ENCODE measurements around the gene TUSC1. TPM values are rescaled to one million over a fixed set of nuclear protein-coding genes. Genes with fewer than 3 reads are reported as not detected.

TUSC1 gene
- total RNA-seq, 1 experiment from 2014 or later, result 6.0 TPM

DNA sequence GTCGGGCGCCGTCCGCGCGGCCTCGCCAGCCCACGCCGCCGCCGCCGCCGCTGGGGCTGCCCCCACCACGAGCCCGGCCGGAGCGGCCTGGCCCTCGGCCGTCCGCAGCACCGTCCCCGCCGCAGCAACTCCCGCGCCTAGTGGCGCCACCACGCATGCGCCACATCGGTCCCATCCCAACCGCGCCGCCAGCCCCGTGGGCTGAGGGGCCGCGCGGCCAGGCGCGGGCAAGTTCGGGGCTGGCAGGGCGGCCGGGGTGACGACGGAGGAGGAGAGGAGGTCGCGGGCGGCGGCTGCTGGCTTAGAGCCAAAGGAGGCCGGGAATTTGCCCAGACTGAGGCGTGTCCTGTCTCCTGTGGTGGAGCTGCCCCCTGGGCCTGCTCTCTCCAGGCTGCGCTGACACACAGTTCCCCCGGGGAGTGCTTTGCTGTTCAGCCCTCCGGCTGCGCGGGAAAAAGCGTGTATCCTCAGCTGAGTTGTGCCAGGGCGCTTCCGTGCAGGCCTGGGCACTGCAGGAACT lies at the start of gene TUSC1 (continued):
- TF ChIP-seq, protein P1, sequence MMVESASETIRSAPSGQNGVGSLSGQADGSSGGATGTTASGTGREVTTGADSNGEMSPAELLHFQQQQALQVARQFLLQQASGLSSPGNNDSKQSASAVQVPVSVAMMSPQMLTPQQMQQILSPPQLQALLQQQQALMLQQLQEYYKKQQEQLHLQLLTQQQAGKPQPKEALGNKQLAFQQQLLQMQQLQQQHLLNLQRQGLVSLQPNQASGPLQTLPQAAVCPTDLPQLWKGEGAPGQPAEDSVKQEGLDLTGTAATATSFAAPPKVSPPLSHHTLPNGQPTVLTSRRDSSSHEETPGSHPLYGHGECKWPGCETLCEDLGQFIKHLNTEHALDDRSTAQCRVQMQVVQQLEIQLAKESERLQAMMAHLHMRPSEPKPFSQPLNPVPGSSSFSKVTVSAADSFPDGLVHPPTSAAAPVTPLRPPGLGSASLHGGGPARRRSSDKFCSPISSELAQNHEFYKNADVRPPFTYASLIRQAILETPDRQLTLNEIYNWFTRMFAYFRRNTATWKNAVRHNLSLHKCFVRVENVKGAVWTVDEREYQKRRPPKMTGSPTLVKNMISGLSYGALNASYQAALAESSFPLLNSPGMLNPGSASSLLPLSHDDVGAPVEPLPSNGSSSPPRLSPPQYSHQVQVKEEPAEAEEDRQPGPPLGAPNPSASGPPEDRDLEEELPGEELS (CRISPR knock-in tag; IDR thresholded peaks at IDR 0.05), result peak; percentile 88
- TF ChIP-seq CREM (CRISPR knock-in tag; IDR thresholded peaks at IDR 0.05), result 0 out of 2 replicates have a peak, but pooled peaks have one; percentile 25
- TF ChIP-seq, protein P2, sequence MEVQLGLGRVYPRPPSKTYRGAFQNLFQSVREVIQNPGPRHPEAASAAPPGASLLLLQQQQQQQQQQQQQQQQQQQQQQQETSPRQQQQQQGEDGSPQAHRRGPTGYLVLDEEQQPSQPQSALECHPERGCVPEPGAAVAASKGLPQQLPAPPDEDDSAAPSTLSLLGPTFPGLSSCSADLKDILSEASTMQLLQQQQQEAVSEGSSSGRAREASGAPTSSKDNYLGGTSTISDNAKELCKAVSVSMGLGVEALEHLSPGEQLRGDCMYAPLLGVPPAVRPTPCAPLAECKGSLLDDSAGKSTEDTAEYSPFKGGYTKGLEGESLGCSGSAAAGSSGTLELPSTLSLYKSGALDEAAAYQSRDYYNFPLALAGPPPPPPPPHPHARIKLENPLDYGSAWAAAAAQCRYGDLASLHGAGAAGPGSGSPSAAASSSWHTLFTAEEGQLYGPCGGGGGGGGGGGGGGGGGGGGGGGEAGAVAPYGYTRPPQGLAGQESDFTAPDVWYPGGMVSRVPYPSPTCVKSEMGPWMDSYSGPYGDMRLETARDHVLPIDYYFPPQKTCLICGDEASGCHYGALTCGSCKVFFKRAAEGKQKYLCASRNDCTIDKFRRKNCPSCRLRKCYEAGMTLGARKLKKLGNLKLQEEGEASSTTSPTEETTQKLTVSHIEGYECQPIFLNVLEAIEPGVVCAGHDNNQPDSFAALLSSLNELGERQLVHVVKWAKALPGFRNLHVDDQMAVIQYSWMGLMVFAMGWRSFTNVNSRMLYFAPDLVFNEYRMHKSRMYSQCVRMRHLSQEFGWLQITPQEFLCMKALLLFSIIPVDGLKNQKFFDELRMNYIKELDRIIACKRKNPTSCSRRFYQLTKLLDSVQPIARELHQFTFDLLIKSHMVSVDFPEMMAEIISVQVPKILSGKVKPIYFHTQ (CRISPR knock-in tag; IDR thresholded peaks at IDR 0.05), result no peak
- 0 out of 2 replicates have a peak, but pooled peaks have one; percentile 0 for TF ChIP-seq ZNF263 (CRISPR knock-in tag; IDR thresholded peaks at IDR 0.05; ENCODE audit: low read depth)
- TF ChIP-seq ZNF219 (CRISPR knock-in tag; IDR thresholded peaks at IDR 0.05; ENCODE audit: borderline replicate concordance), result peak; percentile 87; the same call in 1 of the 2 replicates
- TF ChIP-seq NFE2L1 (CRISPR knock-in tag; IDR thresholded peaks at IDR 0.05), result peak; percentile 20; the same call in 1 of the 2 replicates
- TF ChIP-seq, protein P3, sequence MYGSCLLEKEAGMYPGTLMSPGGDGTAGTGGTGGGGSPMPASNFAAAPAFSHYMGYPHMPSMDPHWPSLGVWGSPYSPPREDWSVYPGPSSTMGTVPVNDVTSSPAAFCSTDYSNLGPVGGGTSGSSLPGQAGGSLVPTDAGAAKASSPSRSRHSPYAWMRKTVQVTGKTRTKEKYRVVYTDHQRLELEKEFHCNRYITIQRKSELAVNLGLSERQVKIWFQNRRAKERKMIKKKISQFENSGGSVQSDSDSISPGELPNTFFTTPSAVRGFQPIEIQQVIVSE (CRISPR knock-in tag; IDR thresholded peaks at IDR 0.05; ENCODE audit: borderline replicate concordance), result no peak
- TF ChIP-seq JAZF1 (CRISPR knock-in tag; IDR thresholded peaks at IDR 0.05), result no peak
- no peak for TF ChIP-seq GTF2I (CRISPR knock-in tag; conservative IDR thresholded peaks at IDR 0.05)
- no peak for TF ChIP-seq EMX1 (CRISPR knock-in tag; IDR thresholded peaks at IDR 0.05)
- TF ChIP-seq SP1 (CRISPR knock-in tag; conservative IDR thresholded peaks at IDR 0.05), result peak; percentile 74; the same call in 1 of the 2 replicates

DNA sequence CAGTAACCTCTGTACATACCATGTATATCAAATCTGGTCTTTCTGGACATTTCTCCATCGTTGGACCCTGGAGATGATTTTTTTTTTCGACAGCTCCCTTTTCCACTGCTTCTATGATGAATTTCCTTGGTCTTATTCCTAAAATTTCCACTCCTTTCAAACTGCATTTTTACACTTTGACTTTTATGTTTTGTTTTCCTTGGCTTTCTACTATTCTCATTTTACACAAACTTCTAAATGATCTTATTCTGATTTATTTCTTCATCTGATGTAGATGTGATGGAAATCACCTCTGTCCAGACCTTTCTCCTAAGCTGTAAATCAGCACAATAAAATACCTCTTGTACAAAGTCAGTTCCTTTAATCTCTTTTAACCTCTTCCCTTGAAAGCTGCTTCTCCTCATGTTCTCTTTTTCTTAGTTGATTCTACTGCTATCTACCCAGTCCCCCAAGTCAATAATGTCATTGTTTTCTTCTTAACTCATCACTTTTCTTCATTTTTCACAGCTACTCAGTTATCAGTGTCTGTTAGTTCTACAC lies 48.7 kb upstream of the TUSC1 start:
- peaks cover 7% of the 10 kb centered on the region for H3K9me3 Mint-ChIP-seq
- no peak for DNase-seq (ENCODE audit: low spot score)
- ChIA-PET POLR2A (no interaction called here), CTCF (interaction anchor here (1.3 kb wide), 1 partner anchor 11 kb away, joined by 4 read pairs; no protein-coding TSS in a partner anchor)
- H3K27me3 Mint-ChIP-seq (ENCODE audit: low read depth), result no peaks in the 10 kb centered on the region
- no peak for ATAC-seq
- peaks cover 2% of the 10 kb centered on the region; the same call in 1 of the 2 replicates for H3K4me1 Mint-ChIP-seq
- H3K27ac Mint-ChIP-seq, result no peak overlapping the region
- H3K4me3 Mint-ChIP-seq, result no peak overlapping the region
- H3K36me3 Mint-ChIP-seq, result peaks cover 8% of the 10 kb centered on the region
- TF ChIP-seq, protein P4, sequence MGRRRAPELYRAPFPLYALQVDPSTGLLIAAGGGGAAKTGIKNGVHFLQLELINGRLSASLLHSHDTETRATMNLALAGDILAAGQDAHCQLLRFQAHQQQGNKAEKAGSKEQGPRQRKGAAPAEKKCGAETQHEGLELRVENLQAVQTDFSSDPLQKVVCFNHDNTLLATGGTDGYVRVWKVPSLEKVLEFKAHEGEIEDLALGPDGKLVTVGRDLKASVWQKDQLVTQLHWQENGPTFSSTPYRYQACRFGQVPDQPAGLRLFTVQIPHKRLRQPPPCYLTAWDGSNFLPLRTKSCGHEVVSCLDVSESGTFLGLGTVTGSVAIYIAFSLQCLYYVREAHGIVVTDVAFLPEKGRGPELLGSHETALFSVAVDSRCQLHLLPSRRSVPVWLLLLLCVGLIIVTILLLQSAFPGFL (CRISPR knock-in tag; IDR thresholded peaks at IDR 0.05; ENCODE audit: borderline replicate concordance), result no peak
- TF ChIP-seq, protein P5, sequence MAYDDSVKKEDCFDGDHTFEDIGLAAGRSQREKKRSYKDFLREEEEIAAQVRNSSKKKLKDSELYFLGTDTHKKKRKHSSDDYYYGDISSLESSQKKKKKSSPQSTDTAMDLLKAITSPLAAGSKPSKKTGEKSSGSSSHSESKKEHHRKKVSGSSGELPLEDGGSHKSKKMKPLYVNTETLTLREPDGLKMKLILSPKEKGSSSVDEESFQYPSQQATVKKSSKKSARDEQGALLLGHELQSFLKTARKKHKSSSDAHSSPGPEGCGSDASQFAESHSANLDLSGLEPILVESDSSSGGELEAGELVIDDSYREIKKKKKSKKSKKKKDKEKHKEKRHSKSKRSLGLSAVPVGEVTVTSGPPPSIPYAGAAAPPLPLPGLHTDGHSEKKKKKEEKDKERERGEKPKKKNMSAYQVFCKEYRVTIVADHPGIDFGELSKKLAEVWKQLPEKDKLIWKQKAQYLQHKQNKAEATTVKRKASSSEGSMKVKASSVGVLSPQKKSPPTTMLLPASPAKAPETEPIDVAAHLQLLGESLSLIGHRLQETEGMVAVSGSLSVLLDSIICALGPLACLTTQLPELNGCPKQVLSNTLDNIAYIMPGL (CRISPR knock-in tag; IDR thresholded peaks at IDR 0.05), result no peak
- TF ChIP-seq, protein P2 (CRISPR knock-in tag; IDR thresholded peaks at IDR 0.05), result no peak
- TF ChIP-seq JUN (CRISPR knock-in tag; IDR thresholded peaks at IDR 0.05), result no peak
- TF ChIP-seq, protein P6, sequence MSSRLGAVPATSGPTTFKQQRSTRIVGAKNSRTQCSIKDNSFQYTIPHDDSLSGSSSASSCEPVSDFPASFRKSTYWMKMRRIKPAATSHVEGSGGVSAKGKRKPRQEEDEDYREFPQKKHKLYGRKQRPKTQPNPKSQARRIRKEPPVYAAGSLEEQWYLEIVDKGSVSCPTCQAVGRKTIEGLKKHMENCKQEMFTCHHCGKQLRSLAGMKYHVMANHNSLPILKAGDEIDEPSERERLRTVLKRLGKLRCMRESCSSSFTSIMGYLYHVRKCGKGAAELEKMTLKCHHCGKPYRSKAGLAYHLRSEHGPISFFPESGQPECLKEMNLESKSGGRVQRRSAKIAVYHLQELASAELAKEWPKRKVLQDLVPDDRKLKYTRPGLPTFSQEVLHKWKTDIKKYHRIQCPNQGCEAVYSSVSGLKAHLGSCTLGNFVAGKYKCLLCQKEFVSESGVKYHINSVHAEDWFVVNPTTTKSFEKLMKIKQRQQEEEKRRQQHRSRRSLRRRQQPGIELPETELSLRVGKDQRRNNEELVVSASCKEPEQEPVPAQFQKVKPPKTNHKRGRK (CRISPR knock-in tag; IDR thresholded peaks at IDR 0.05; ENCODE audit: borderline replicate concordance), result no peak
- TF ChIP-seq, protein P7, sequence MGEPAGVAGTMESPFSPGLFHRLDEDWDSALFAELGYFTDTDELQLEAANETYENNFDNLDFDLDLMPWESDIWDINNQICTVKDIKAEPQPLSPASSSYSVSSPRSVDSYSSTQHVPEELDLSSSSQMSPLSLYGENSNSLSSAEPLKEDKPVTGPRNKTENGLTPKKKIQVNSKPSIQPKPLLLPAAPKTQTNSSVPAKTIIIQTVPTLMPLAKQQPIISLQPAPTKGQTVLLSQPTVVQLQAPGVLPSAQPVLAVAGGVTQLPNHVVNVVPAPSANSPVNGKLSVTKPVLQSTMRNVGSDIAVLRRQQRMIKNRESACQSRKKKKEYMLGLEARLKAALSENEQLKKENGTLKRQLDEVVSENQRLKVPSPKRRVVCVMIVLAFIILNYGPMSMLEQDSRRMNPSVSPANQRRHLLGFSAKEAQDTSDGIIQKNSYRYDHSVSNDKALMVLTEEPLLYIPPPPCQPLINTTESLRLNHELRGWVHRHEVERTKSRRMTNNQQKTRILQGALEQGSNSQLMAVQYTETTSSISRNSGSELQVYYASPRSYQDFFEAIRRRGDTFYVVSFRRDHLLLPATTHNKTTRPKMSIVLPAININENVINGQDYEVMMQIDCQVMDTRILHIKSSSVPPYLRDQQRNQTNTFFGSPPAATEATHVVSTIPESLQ (CRISPR knock-in tag; IDR thresholded peaks at IDR 0.05), result no peak
- no peak for TF ChIP-seq ZNF396 (CRISPR knock-in tag; IDR thresholded peaks at IDR 0.05; ENCODE audit: borderline replicate concordance)
- no peak for TF ChIP-seq KAT7 (CRISPR knock-in tag; IDR thresholded peaks at IDR 0.05; ENCODE audit: borderline replicate concordance)
- TF ChIP-seq, protein P8, sequence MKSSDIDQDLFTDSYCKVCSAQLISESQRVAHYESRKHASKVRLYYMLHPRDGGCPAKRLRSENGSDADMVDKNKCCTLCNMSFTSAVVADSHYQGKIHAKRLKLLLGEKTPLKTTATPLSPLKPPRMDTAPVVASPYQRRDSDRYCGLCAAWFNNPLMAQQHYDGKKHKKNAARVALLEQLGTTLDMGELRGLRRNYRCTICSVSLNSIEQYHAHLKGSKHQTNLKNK (CRISPR knock-in tag; IDR thresholded peaks at IDR 0.05), result no peak

Measured in WTC11 (cell line).